ENCODE results near the gene CNTNAP2.

- TF ChIP-seq, protein P1, sequence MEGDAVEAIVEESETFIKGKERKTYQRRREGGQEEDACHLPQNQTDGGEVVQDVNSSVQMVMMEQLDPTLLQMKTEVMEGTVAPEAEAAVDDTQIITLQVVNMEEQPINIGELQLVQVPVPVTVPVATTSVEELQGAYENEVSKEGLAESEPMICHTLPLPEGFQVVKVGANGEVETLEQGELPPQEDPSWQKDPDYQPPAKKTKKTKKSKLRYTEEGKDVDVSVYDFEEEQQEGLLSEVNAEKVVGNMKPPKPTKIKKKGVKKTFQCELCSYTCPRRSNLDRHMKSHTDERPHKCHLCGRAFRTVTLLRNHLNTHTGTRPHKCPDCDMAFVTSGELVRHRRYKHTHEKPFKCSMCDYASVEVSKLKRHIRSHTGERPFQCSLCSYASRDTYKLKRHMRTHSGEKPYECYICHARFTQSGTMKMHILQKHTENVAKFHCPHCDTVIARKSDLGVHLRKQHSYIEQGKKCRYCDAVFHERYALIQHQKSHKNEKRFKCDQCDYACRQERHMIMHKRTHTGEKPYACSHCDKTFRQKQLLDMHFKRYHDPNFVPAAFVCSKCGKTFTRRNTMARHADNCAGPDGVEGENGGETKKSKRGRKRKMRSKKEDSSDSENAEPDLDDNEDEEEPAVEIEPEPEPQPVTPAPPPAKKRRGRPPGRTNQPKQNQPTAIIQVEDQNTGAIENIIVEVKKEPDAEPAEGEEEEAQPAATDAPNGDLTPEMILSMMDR (IDR thresholded peaks at IDR 0.05): no peak
- TF ChIP-seq POLR2A (IDR thresholded peaks at IDR 0.05): no peak
These were observed 839.7 kb downstream of the CNTNAP2 start for GRCh38 chr7:146956321-146956720.

Measured in uterus (tissue), 2 donors.